ENCODE measurements around the gene BCL2L15. TPM values are rescaled to one million over a fixed set of nuclear protein-coding genes. Genes with fewer than 3 reads are reported as not detected.

The BCL2L15 gene
- total and polyA plus RNA-seq, 2 of the 13 experiments (the other 11 are each of a cell fraction or from before 2014, with no cell fraction given) = 0.03 to 0.27 TPM

GRCh38 chr1:113929750-113930498, 42.5 kb upstream of the BCL2L15 start (continued):
- TF ChIP-seq MXD3 (CRISPR knock-in tag; IDR thresholded peaks at IDR 0.05) = peak; percentile 27; the same call in 1 of the 2 replicates
- peak; percentile 7; the same call in 1 of the 2 replicates for TF ChIP-seq RBFOX2 (IDR thresholded peaks at IDR 0.05; ENCODE audit: low read depth, low read length)
- no peak for TF ChIP-seq ZSCAN5A (CRISPR knock-in tag; IDR thresholded peaks at IDR 0.05; ENCODE audit: borderline replicate concordance)
- TF ChIP-seq RARA (CRISPR knock-in tag; IDR thresholded peaks at IDR 0.05) = no peak
- 0 out of 2 replicates have a peak, but pooled peaks have one; percentile 31 for TF ChIP-seq ZNF598 (CRISPR knock-in tag; IDR thresholded peaks at IDR 0.05; ENCODE audit: borderline replicate concordance)
- TF ChIP-seq GATAD1 (CRISPR knock-in tag; IDR thresholded peaks at IDR 0.05) = 0 out of 2 replicates have a peak, but pooled peaks have one; percentile 22
- 0 out of 2 replicates have a peak, but pooled peaks have one; percentile 34 for TF ChIP-seq ZNF709 (CRISPR knock-in tag; IDR thresholded peaks at IDR 0.05)
- peak; percentile 41; the same call in 1 of the 2 replicates for TF ChIP-seq KDM2A (CRISPR knock-in tag; IDR thresholded peaks at IDR 0.05; ENCODE audit: borderline replicate concordance, low read depth)
- no peak for TF ChIP-seq KDM1A (CRISPR knock-in tag; IDR thresholded peaks at IDR 0.05)
- TF ChIP-seq ZBTB49 (CRISPR knock-in tag; IDR thresholded peaks at IDR 0.05; ENCODE audit: borderline replicate concordance) = no peak
- TF ChIP-seq ZNF263 (CRISPR knock-in tag; IDR thresholded peaks at IDR 0.05) = no peak
- no peak for TF ChIP-seq ZNF460 (CRISPR knock-in tag; IDR thresholded peaks at IDR 0.05; ENCODE audit: borderline replicate concordance)
- peak; percentile 50 for TF ChIP-seq RBM39 (IDR thresholded peaks at IDR 0.05; ENCODE audit: low read depth, low read length, poor library complexity, severe bottlenecking)
- TF ChIP-seq CTCF (CRISPR knock-in tag; IDR thresholded peaks at IDR 0.05) = peak; percentile 37
- peak; percentile 34; the same call in 1 of the 2 replicates for TF ChIP-seq RAD21 (CRISPR knock-in tag; IDR thresholded peaks at IDR 0.05)
- 0 out of 2 replicates have a peak, but pooled peaks have one; percentile 41 for TF ChIP-seq ZNF280B (CRISPR knock-in tag; IDR thresholded peaks at IDR 0.05; ENCODE audit: borderline replicate concordance)
- peak; percentile 67 for TF ChIP-seq PTBP1 (IDR thresholded peaks at IDR 0.05; ENCODE audit: low read depth, low read length, poor library complexity, severe bottlenecking)
- no peak for TF ChIP-seq RFX3 (CRISPR knock-in tag; IDR thresholded peaks at IDR 0.05)
- TF ChIP-seq FOXO4 (CRISPR knock-in tag; conservative IDR thresholded peaks at IDR 0.05) = no peak

Measured in HepG2 (cell line).